Mucosa of descending colon (tissue), 3 donors: ENCODE results near the gene COL25A1. TPM values are rescaled to one million over a fixed set of nuclear protein-coding genes. Genes with fewer than 3 reads are reported as not detected.
"Not testable (repeated sequence)": the region's sequence is repeated elsewhere in the genome, so short reads cannot be mapped to it uniquely, and the experiment has no call there.

Source experiments
- ATAC-seq: fragments of 200-7000 bp; cut with Tn5 transposase; one replicate; pipeline ENCODE4 v1.9.1; 2020; ENCODE audit warnings: mild to moderate bottlenecking, moderate library complexity
- DNase-seq, 3 donors: peaks; one replicate each; pipeline ENCODE4 v3.0.0-alpha.2; 2020
- H3K36me3 ChIP-seq: fragments of 200-600 bp; one replicate; pipeline ENCODE4 v1.8.0; 2021; ENCODE audit warnings: low read depth, mild to moderate bottlenecking
- H3K4me1 ChIP-seq: fragments of 200-600 bp; one replicate; pipeline ENCODE4 v1.8.0; 2021; ENCODE audit warnings: low read depth, mild to moderate bottlenecking
- H3K4me3 ChIP-seq: fragments of 200-600 bp; one replicate; pipeline ENCODE4 v1.8.0; 2021; ENCODE audit warnings: mild to moderate bottlenecking
- H3K9me3 ChIP-seq: fragments of 200-600 bp; one replicate; pipeline ENCODE4 v1.8.0; 2021; ENCODE audit warnings: mild to moderate bottlenecking
- CTCF ChIP-seq: fragments of 200-600 bp; IDR thresholded peaks from one replicate; pipeline ENCODE4 v1.8.0; 2022; ENCODE audit warnings: antibody characterized with exemption, mild to moderate bottlenecking
- intact Hi-C, 2 donors: fragments of 100-400 bp; cut with DNase I in 1 of 2; cut with micrococcal nuclease in 1 of 2; formaldehyde crosslinking; loops; one replicate each; pipeline versions ENCODE4 v1.11.0 to v1.11.1; 2022; cut with DNase I, micrococcal nuclease
- total RNA-seq, 3 donors: library from RNA; stranded (reverse); fragmentation: NEBNext Ultra II Directional in 2 of 3; extraction: Animal tissue kit (Norgen Biotek cat#: 25700) in 2 of 3; gene quantifications; one replicate each; pipeline versions ENCODE4 v1.2.1 to v1.2.4, GENCODE V29; 2021 to 2023
- donor health status: DM: no; HTN: no; CAD: no; lungs with moderate emphysema.
- donor health status: DM: no; HTN: no; CAD: no.
- donor health status: DM: no; HTN: yes; CAD: no.

COL25A1 gene
- total RNA-seq, 3 donors from 2014 or later: 0.12 to 0.35 (median 0.14) TPM

GRCh38 chr4:109079731-109080130 is 222.7 kb downstream of the COL25A1 start:
- intact Hi-C loops: no loop called here
- no peak overlapping the region for H3K4me3 ChIP-seq
- H3K36me3 ChIP-seq: no peaks in the 10 kb centered on the region

GRCh38 chr4:109079201-109079600 is 223.3 kb downstream of the COL25A1 start:
- TF ChIP-seq CTCF: no peak
- no peak for DNase-seq
- no peaks in the 10 kb centered on the region for H3K4me1 ChIP-seq
- no peaks in the 10 kb centered on the region for H3K9me3 ChIP-seq
- H3K4me3 ChIP-seq: no peak overlapping the region
- intact Hi-C loops: no loop called here
- no peak for ATAC-seq
- H3K36me3 ChIP-seq: no peaks in the 10 kb centered on the region

More at GRCh38 chr4:109079731-109080130, 222.7 kb downstream of the COL25A1 start:
- DNase-seq (no peak), ATAC-seq (no peak)
- no peak for TF ChIP-seq CTCF
- Histone ChIP-seq H3K4me1 (no peaks in the 10 kb centered on the region), H3K9me3 (no peaks in the 10 kb centered on the region)

- ATAC-seq: no peak
- intact Hi-C loops: no loop called here
- no peaks in the 10 kb centered on the region for H3K9me3 ChIP-seq
Measured at GRCh38 chr4:109078724-109079123, 223.7 kb downstream of the COL25A1 start.

GRCh38 chr4:109077505-109077904 is 225.0 kb downstream of the COL25A1 start:
- Histone ChIP-seq H3K4me3 (no peak overlapping the region), H3K36me3 (no peaks in the 10 kb centered on the region), H3K4me1 (no peaks in the 10 kb centered on the region), H3K9me3 (no peaks in the 10 kb centered on the region)
- intact Hi-C loops: no loop called here
- no peak for TF ChIP-seq CTCF
- DNase-seq (no peak), ATAC-seq (no peak)

More at GRCh38 chr4:109078724-109079123, 223.7 kb downstream of the COL25A1 start:
- no peak for DNase-seq
- Histone ChIP-seq H3K4me3 (no peak overlapping the region), H3K4me1 (no peaks in the 10 kb centered on the region), H3K36me3 (no peaks in the 10 kb centered on the region)
- no peak for TF ChIP-seq CTCF

GRCh38 chr4:109076709-109077108 is 225.7 kb downstream of the COL25A1 start:
- H3K36me3 ChIP-seq, ATAC-seq, DNase-seq, H3K4me3 ChIP-seq, H3K4me1 ChIP-seq, intact Hi-C loops, H3K9me3 ChIP-seq: not testable (repeated sequence)

GRCh38 chr4:109075621-109076020 is 226.8 kb downstream of the COL25A1 start:
- ATAC-seq (no peak), DNase-seq (no peak)
- TF ChIP-seq CTCF: no peak
- no peaks in the 10 kb centered on the region for H3K4me1 ChIP-seq
- intact Hi-C loops: no loop called here
- no peaks in the 10 kb centered on the region for H3K36me3 ChIP-seq
- no peak overlapping the region for H3K4me3 ChIP-seq
- H3K9me3 ChIP-seq: no peaks in the 10 kb centered on the region
